ENCODE data around the gene OPN1MW3.
"Not testable (repeated sequence)": the region's sequence is repeated elsewhere in the genome, so short reads cannot be mapped to it uniquely, and the experiment has no call there.

DNA sequence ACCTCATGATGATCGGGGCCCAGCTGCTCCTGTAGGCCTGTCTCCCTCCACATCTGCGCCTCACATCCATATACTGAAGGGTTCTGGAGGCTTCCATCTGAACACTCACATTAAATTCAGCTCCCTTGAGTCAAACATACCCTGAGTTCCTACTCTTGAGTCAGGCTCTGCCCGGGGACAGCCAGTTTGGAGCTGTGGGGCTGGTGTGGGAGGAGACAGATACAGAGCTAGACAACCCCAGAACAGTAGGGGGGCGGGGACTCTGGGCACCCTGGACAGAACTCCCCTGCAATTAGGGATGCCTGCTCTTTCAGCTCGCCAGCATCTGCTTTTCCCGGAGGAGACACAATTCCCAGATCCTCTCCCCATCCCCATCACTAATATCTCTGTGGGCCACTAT lies 5.7 kb downstream of the OPN1MW3 start:
- TF ChIP-seq, protein P1, sequence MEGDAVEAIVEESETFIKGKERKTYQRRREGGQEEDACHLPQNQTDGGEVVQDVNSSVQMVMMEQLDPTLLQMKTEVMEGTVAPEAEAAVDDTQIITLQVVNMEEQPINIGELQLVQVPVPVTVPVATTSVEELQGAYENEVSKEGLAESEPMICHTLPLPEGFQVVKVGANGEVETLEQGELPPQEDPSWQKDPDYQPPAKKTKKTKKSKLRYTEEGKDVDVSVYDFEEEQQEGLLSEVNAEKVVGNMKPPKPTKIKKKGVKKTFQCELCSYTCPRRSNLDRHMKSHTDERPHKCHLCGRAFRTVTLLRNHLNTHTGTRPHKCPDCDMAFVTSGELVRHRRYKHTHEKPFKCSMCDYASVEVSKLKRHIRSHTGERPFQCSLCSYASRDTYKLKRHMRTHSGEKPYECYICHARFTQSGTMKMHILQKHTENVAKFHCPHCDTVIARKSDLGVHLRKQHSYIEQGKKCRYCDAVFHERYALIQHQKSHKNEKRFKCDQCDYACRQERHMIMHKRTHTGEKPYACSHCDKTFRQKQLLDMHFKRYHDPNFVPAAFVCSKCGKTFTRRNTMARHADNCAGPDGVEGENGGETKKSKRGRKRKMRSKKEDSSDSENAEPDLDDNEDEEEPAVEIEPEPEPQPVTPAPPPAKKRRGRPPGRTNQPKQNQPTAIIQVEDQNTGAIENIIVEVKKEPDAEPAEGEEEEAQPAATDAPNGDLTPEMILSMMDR (IDR thresholded peaks at IDR 0.05; ENCODE audit: low read length) = not testable (repeated sequence)
- TF ChIP-seq EZH2 (IDR thresholded peaks at IDR 0.05; ENCODE audit: borderline replicate concordance, low read length) = not testable (repeated sequence)
